Gastrocnemius medialis (tissue), 4 donors: ENCODE data around the gene KLHL41. TPM values are rescaled to one million over a fixed set of nuclear protein-coding genes. Genes with fewer than 3 reads are reported as not detected.

ENCODE experiments used
- ATAC-seq, 2 donors: fragments of 150-250 bp; one replicate each; pipeline ENCODE4 v1.9.1; 2016
- DNase-seq, 2 donors: peaks; one replicate each; pipeline ENCODE4 v3.0.0-alpha.2; 2019
- H3K27ac ChIP-seq, 4 donors: fragments of 200-600 bp; sonication (generic); 1 replicate in 1 of 4; 2 replicates in 3 of 4; pipeline ENCODE4 v1.5.1; 2016 to 2018; ENCODE audit warnings: mild to moderate bottlenecking in 2 of 4, moderate library complexity in 1 of 4
- H3K27me3 ChIP-seq, 3 donors: fragments of 200-600 bp; sonication (generic) in 2 of 3; 1 replicate in 1 of 3; 2 replicates in 2 of 3; pipeline versions ENCODE4 v1.5.1 to v1.6.0; 2016 to 2019; ENCODE audit warnings: mild to moderate bottlenecking in 1 of 3, moderate library complexity in 1 of 3
- H3K36me3 ChIP-seq, 2 donors: fragments of 200-600 bp; sonication (generic) in 1 of 2; one replicate each; pipeline ENCODE4 v1.5.1; 2017 to 2018
- H3K4me1 ChIP-seq, 2 donors: fragments of 200-600 bp; sonication (generic) in 1 of 2; one replicate each; pipeline ENCODE4 v1.5.1; 2016 to 2017; ENCODE audit warnings: mild to moderate bottlenecking in 2 of 2
- H3K4me3 ChIP-seq, 4 donors: fragments of 200-600 bp; sonication (generic) in 3 of 4; 1 replicate in 1 of 4; 2 replicates in 3 of 4; pipeline ENCODE4 v1.5.1; 2016 to 2019; ENCODE audit warnings: mild to moderate bottlenecking in 2 of 4
- H3K9me3 ChIP-seq, 3 donors: fragments of 200-600 bp; sonication (generic) in 2 of 3; 1 replicate in 1 of 3; 2 replicates in 2 of 3; pipeline ENCODE4 v1.5.1; 2016 to 2019
- CTCF ChIP-seq, 5 experiments: fragments of 450-650 bp in 3 of 5; fragments of 200-600 bp in 2 of 5; sonication (generic) in 2 of 5; IDR thresholded peaks in 4 of 5; conservative IDR thresholded peaks in 1 of 5; 1 replicate in 4 of 5; 2 replicates in 1 of 5; pipeline ENCODE4 v1.5.1; 2016 to 2019; ENCODE audit warnings: antibody characterized with exemption in 5 of 5, mild to moderate bottlenecking in 3 of 5, moderate library complexity in 3 of 5
- POLR2A ChIP-seq, 2 donors: fragments of 450-650 bp; IDR thresholded peaks; one replicate each; pipeline ENCODE4 v1.6.1; 2017; ENCODE audit warnings: antibody characterized with exemption in 2 of 2, mild to moderate bottlenecking in 2 of 2, moderate library complexity in 2 of 2
- in situ Hi-C, 4 donors: fragments of 200-750 bp; cut with MboI; loops; one replicate each; pipeline versions ENCODE4 v1.15.0 to v1.8.0; 2017; ENCODE audit warnings: low sequenced_read_pairs in 4 of 4
- intact Hi-C: fragments of 100-400 bp; cut with DNase I; formaldehyde crosslinking; loops from one replicate; pipeline ENCODE4 v1.15.1; 2023; ENCODE audit warnings: low total_unique reads
- total RNA-seq, 4 donors: library from RNA; depleted of rRNA; stranded (reverse); fragments of >200 nt; gene quantifications; one replicate each; pipeline versions ENCODE4 v1.1.0 to v1.2.3, GENCODE V29; 2016

KLHL41 gene
- total RNA-seq, 4 donors from 2014 or later: 2,008 to 3,010 (median 2,782) TPM

DNA sequence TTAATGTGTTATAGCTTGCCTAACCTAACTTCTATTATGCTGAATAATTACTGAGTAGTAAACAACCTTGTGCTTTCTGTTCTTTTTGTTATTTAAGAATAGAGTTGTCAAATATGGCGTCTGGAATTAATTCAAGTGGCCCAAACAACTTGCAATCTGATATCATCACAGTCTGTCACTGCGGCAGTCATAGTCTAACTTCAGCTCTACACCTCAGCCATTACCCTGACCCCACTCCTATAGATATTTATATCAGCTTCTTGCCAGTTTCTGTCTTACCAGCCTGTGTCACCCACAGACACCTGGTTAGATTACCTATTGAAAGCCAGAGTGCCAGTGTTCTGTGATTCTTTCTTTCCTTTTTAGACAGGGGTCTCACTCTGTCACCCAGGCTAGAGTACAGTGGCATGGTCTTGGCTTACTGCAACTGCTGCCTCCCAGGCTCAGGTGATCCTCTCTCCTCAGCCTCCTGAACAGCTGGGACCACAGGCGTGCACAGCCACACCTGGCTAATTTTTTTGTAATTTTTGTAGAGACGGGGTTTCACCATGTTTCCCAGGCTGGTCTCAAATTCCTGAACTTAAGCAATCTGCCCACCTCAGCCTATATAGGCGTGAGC, 14.1 kb upstream of the KLHL41 start:
- ATAC-seq (peak; percentile 97 to 98), DNase-seq (no peak)
- TF ChIP-seq POLR2A (IDR thresholded peaks at IDR 0.05) (no peak), CTCF (IDR thresholded peaks at IDR 0.05 in 4 of 5, conservative IDR thresholded peaks at IDR 0.05 in 1 of 5) (no peak)
- intact Hi-C loops: loop anchor here (1.0 kb wide), 1 partner anchor 9 kb away; no protein-coding TSS in a partner anchor
- H3K9me3 ChIP-seq: no peaks in the 10 kb centered on the region
- no peaks in the 10 kb centered on the region for H3K27me3 ChIP-seq
- H3K27ac ChIP-seq: peak overlapping the region; percentile 67 to 82 (median 78)
- in situ Hi-C loops: no loop called here
- H3K4me1 ChIP-seq: peaks cover 7 to 16% of the 10 kb centered on the region in 2 donors
- H3K4me3 ChIP-seq: no peak overlapping the region
- H3K36me3 ChIP-seq: no peaks in the 10 kb centered on the region

GRCh38 chr2:169504651-169505050, 4.9 kb upstream of the KLHL41 start:
- Histone ChIP-seq H3K9me3 (no peaks in the 10 kb centered on the region), H3K27me3 (no peaks in the 10 kb centered on the region), H3K4me3 (no peak overlapping the region), H3K27ac (no peak overlapping the region), H3K4me1 (peaks cover 20 to 25% of the 10 kb centered on the region in 2 donors), H3K36me3 (peaks cover 0 to 6% of the 10 kb centered on the region in 2 donors)
- DNase-seq (no peak), ATAC-seq (no peak)
- in situ Hi-C loops: no loop called here
- no peak for TF ChIP-seq CTCF (IDR thresholded peaks at IDR 0.05 in 4 of 5, conservative IDR thresholded peaks at IDR 0.05 in 1 of 5)
- no peak for TF ChIP-seq POLR2A (IDR thresholded peaks at IDR 0.05)
- intact Hi-C loops: loop anchor here (1.0 kb wide), 1 partner anchor 9 kb away; no protein-coding TSS in a partner anchor

DNA sequence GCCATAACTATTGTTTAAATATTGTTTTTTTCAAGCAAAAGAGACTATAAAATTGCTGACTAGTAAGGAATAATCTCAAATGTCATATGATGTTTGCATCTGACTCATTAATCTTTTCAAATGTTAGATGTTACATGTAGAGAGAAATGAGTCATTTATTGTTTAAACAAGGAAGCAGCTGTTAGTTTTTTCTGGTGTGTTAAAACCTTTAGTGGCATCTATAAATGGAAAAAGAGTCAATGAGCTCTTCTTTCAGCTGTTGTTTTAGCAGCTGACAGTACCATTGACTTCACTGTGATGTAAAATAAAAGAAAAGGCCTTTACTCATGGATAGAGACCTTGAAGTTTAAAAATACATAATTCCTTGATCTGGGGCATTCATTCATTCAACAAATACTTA, 1.8 kb upstream of the KLHL41 start:
- H3K9me3 ChIP-seq: no peaks in the 10 kb centered on the region
- in situ Hi-C loops: no loop called here
- peaks cover 20 to 25% of the 10 kb centered on the region in 2 donors for H3K4me1 ChIP-seq
- H3K27me3 ChIP-seq: no peaks in the 10 kb centered on the region
- TF ChIP-seq POLR2A (IDR thresholded peaks at IDR 0.05) (peak in 1 of 2 donors; percentile 32), CTCF (IDR thresholded peaks at IDR 0.05 in 4 of 5, conservative IDR thresholded peaks at IDR 0.05 in 1 of 5) (no peak)
- intact Hi-C loops: no loop called here
- H3K27ac ChIP-seq: peak overlapping the region; percentile 90 to 95 (median 92)
- DNase-seq (no peak), ATAC-seq (peak; percentile 48 to 73)
- H3K36me3 ChIP-seq: peaks cover 0 to 6% of the 10 kb centered on the region in 2 donors
- peak overlapping the region in 1 of 4 donors; percentile 1 for H3K4me3 ChIP-seq

DNA sequence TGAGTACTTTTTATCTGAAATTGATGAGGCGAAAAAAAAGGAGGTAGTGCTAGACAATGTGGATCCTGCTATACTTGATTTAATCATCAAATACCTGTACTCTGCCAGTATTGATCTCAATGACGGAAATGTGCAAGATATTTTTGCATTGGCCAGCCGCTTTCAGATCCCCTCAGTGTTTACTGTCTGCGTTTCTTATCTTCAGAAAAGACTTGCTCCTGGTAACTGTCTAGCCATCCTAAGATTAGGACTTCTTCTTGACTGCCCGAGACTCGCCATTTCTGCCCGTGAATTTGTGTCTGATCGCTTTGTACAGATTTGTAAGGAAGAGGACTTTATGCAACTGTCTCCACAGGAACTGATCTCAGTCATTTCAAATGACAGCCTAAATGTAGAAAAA, 453 bp downstream of the KLHL41 start:
- H3K27me3 ChIP-seq: no peaks in the 10 kb centered on the region
- no peaks in the 10 kb centered on the region for H3K9me3 ChIP-seq
- H3K27ac ChIP-seq: peak overlapping the region; percentile 90 to 95 (median 92)
- intact Hi-C loops (loop anchor here (5.0 to 10.0 kb wide), 2 partner anchors 315 to 1652 kb away; partner anchors contain the start of genes METTL5, TLK1 and UBR3), in situ Hi-C loops (no loop called here)
- H3K4me3 ChIP-seq: peak overlapping the region; percentile 71 to 74 (median 72)
- DNase-seq (no peak), ATAC-seq (no peak)
- TF ChIP-seq POLR2A (IDR thresholded peaks at IDR 0.05): no peak
- TF ChIP-seq CTCF (IDR thresholded peaks at IDR 0.05 in 4 of 5, conservative IDR thresholded peaks at IDR 0.05 in 1 of 5): no peak
- H3K36me3 ChIP-seq: peaks cover 0 to 10% of the 10 kb centered on the region in 2 donors
- peaks cover 25% of the 10 kb centered on the region in 2 donors for H3K4me1 ChIP-seq
